Left ventricle myocardium inferior (tissue), 1 donor: ENCODE results near the gene LRRFIP1. TPM values are rescaled to one million over a fixed set of nuclear protein-coding genes. Genes with fewer than 3 reads are reported as not detected.

Source experiments
- DNase-seq: peaks from one replicate; pipeline ENCODE4 v3.0.0-alpha.2; 2020
- H3K27ac ChIP-seq: fragments of 200-600 bp; replicated peaks from 2 replicates; pipeline ENCODE4 v1.8.0; 2021
- H3K27me3 ChIP-seq: fragments of 200-600 bp; 2 replicates; pipeline ENCODE4 v1.8.0; 2021; ENCODE audit warnings: low read depth
- H3K36me3 ChIP-seq: fragments of 200-600 bp; 2 replicates; pipeline ENCODE4 v1.8.0; 2021
- H3K4me1 ChIP-seq: fragments of 200-600 bp; 2 replicates; pipeline ENCODE4 v1.8.0; 2021
- H3K4me3 ChIP-seq: fragments of 200-600 bp; 2 replicates; pipeline ENCODE4 v1.8.0; 2021; ENCODE audit warnings: mild to moderate bottlenecking, moderate library complexity
- H3K9me3 ChIP-seq: fragments of 200-600 bp; replicated peaks from 2 replicates; pipeline ENCODE4 v1.8.0; 2021
- CTCF ChIP-seq: fragments of 200-600 bp; IDR thresholded peaks from 2 replicates; pipeline ENCODE4 v1.8.0; 2021; ENCODE audit warnings: antibody characterized with exemption, mild to moderate bottlenecking, borderline replicate concordance
- intact Hi-C: fragments of 100-400 bp; cut with micrococcal nuclease; formaldehyde crosslinking; loops from one replicate; pipeline ENCODE4 v1.11.0; 2022
- total RNA-seq: library from RNA; stranded (reverse); fragmentation: NEBNext Ultra II Directional; extraction: Animal tissue kit (Norgen Biotek cat#: 25700); gene quantifications from one replicate; pipeline ENCODE4 v1.2.1, GENCODE V29; 2021
- donor health status: DM: no; HTN: yes; CAD: no; lungs with severe emphysema.

Gene LRRFIP1
- total RNA-seq, 1 donor from 2014 or later = 97.1 TPM

DNA sequence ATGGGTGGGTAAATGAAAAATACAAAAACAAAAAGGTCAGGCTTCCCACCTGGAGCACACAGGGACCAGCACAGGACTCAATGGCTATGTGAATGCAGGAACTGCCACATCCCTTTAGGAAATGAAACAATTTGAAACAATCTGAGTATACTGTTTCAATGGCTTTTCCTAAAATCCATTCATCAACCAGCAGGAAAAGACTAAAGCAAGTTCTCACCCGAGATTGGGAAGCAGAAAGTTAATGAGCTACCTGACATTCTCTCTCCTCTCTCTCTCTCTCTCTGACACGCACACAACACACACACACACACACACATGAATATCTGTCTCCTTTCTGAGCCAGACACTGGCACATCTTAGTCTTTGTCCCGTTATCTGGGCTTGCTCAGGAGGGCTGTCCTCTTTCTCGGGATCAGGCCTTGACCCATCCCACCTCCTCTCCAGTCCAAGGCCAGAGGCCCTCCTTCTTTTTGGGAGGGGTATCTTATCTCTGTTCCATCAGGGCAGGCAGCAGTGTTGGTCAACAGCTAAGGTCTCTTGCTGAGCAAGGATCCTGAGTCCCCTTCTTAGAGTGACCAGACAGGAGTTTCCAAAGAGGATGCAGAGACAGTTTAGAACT lies 11.6 kb upstream of the LRRFIP1 start:
- Histone ChIP-seq H3K36me3 (no peaks in the 10 kb centered on the region), H3K4me1 (peaks cover 48% of the 10 kb centered on the region), H3K27me3 (no peaks in the 10 kb centered on the region), H3K9me3 (no peaks in the 10 kb centered on the region), H3K4me3 (no peak overlapping the region), H3K27ac (peak overlapping the region; percentile 91)
- TF ChIP-seq CTCF = no peak
- intact Hi-C loops = no loop called here
- no peak for DNase-seq

DNA sequence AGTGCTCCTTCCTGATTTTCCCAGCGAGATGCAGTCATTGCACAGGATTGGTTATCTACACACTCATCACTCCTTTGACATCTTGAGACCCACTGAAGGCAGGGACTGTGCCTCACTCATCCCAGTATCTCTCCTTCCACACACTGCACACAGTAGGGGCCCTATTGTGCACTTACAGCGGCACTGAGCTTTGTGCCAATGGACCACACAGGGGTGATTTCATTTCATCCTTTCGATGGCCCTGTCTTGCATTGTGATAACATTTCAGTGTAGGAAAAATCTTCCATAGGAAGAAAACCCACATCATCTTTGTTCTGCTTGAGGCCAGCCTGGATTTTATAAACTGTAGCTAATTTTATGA lies 11.0 kb upstream of the LRRFIP1 start:
- Histone ChIP-seq H3K9me3 (no peaks in the 10 kb centered on the region), H3K27ac (peak overlapping the region; percentile 91), H3K27me3 (no peaks in the 10 kb centered on the region), H3K36me3 (no peaks in the 10 kb centered on the region), H3K4me3 (no peak overlapping the region), H3K4me1 (peaks cover 48% of the 10 kb centered on the region)
- no peak for DNase-seq
- intact Hi-C loops = no loop called here
- TF ChIP-seq CTCF = no peak

GRCh38 chr2:237616734-237617586 lies 10.4 kb upstream of the LRRFIP1 start:
- DNase-seq = no peak
- H3K4me1 ChIP-seq = peaks cover 51% of the 10 kb centered on the region
- no peak overlapping the region for H3K4me3 ChIP-seq
- intact Hi-C loops = no loop called here
- H3K27me3 ChIP-seq = no peaks in the 10 kb centered on the region
- no peak for TF ChIP-seq CTCF
- H3K36me3 ChIP-seq = no peaks in the 10 kb centered on the region
- H3K9me3 ChIP-seq = no peaks in the 10 kb centered on the region
- peak overlapping the region; percentile 91 for H3K27ac ChIP-seq

- no peak for TF ChIP-seq CTCF
- no peak for DNase-seq
- Histone ChIP-seq H3K4me3 (no peak overlapping the region), H3K9me3 (no peaks in the 10 kb centered on the region), H3K4me1 (peaks cover 55% of the 10 kb centered on the region), H3K27me3 (no peaks in the 10 kb centered on the region), H3K27ac (peak overlapping the region; percentile 91), H3K36me3 (no peaks in the 10 kb centered on the region)
- intact Hi-C loops = no loop called here
Measured at GRCh38 chr2:237617587-237617982, 9.8 kb upstream of the LRRFIP1 start.

GRCh38 chr2:237618449-237618848 lies 8.9 kb upstream of the LRRFIP1 start:
- DNase-seq = no peak
- Histone ChIP-seq H3K4me1 (peaks cover 50% of the 10 kb centered on the region), H3K9me3 (no peaks in the 10 kb centered on the region), H3K4me3 (no peak overlapping the region), H3K27me3 (no peaks in the 10 kb centered on the region), H3K36me3 (no peaks in the 10 kb centered on the region), H3K27ac (no peak overlapping the region)
- no peak for TF ChIP-seq CTCF
- intact Hi-C loops = no loop called here
